Ovary (tissue), 9 donors: ENCODE results near the gene UNC5C. TPM values are rescaled to one million over a fixed set of nuclear protein-coding genes. Genes with fewer than 3 reads are reported as not detected.

ENCODE experiments used
- DNase-seq, 5 donors: peaks; one replicate each; pipeline ENCODE4 v3.0.0-alpha.2; 2019 to 2020
- H3K27ac ChIP-seq, 2 donors: fragments of 200-600 bp; one replicate each; pipeline versions ENCODE4 v1.5.1 to v1.8.0; 2019 to 2022
- H3K27me3 ChIP-seq: fragments of 200-600 bp; one replicate; pipeline ENCODE4 v1.8.0; 2022
- H3K36me3 ChIP-seq: fragments of 200-600 bp; sonication (generic); one replicate; pipeline ENCODE4 v1.5.1; 2019
- H3K4me1 ChIP-seq: one replicate; pipeline ENCODE4 v1.8.1; 2013; ENCODE audit warnings: mild to moderate bottlenecking, moderate library complexity; ENCODE audit not compliant: insufficient read depth
- H3K4me3 ChIP-seq: fragments of 200-600 bp; sonication (generic); one replicate; pipeline ENCODE4 v1.5.1; 2017
- H3K9me3 ChIP-seq, 2 donors: fragments of 200-600 bp in 1 of 2; sonication (generic) in 1 of 2; one replicate each; pipeline versions ENCODE4 v1.5.1 to v1.8.1; 2013 to 2019; ENCODE audit warnings: mild to moderate bottlenecking in 1 of 2, moderate library complexity in 1 of 2
- EP300 ChIP-seq: sonication (generic); formaldehyde crosslinking; IDR thresholded peaks from one replicate; pipeline ENCODE4 v1.6.1; 2017; ENCODE audit warnings: antibody characterized with exemption
- POLR2A ChIP-seq: fragments of 450-650 bp; IDR thresholded peaks from one replicate; pipeline ENCODE4 v1.6.1; 2017; ENCODE audit warnings: antibody characterized with exemption, mild to moderate bottlenecking, moderate library complexity
- WGBS, 3 donors: extraction: QIAGEN DNeasy Blood & Tissue Kit in 1 of 3; methylation state at CpG; one replicate each; pipeline versions ENCODE4 v1.1.5 to v1.1.7; 2013 to 2017; 5-methylcytosine and 5-hydroxymethylcytosine counted together
- intact Hi-C, 4 donors: fragments of 100-400 bp; cut with DNase I; formaldehyde crosslinking; loops; one replicate each; pipeline versions ENCODE4 v1.11.0 to v1.15.1; 2022 to 2023
- polyA plus RNA-seq, 2 donors: library from polyadenylated mRNA; stranded (reverse); fragments of 200-250 nt in 1 of 2; fragments of 350-450 nt in 1 of 2; fragmentation: Illumina TruSeq in 1 of 2; extraction: RNeasy Lipid Tissue Mini Kit (QIAGEN cat#74804) in 1 of 2; gene quantifications; one replicate each; pipeline ENCODE4 v1.2.3, GENCODE V29; 2013 to 2014
- total RNA-seq, 7 donors: library from RNA; depleted of rRNA in 2 of 7; stranded (reverse); fragments of >200 nt in 2 of 7; fragmentation: NEBNext Ultra II Directional in 3 of 7; extraction: Animal tissue kit (Norgen Biotek cat#: 25700) in 3 of 7; gene quantifications; one replicate each; pipeline versions ENCODE4 v1.1.0 to v1.2.4, GENCODE V29; 2016 to 2023
- TF ChIP-seq, protein P1 (sequence below), 3 donors: fragments of 450-650 bp in 2 of 3; fragments of 200-600 bp in 1 of 3; IDR thresholded peaks; one replicate each; pipeline versions ENCODE4 v1.5.1 to v1.8.0; 2016 to 2022; ENCODE audit warnings: antibody characterized with exemption in 3 of 3, mild to moderate bottlenecking in 1 of 3
- donor health status: DM: no; HTN: no; CAD: no; lungs with moderate emphysema.
- donor health status: DM: no; HTN: no; CAD: no.
- donor health status: Bipolar disorder and iron deficiency.
- donor health status: DM: yes; HTN: yes; CAD: no.
- donor health status: DM: no; HTN: no; CAD: no.
- donor health status: DM: yes; HTN: yes; CAD: no.

Gene UNC5C
- total and polyA plus RNA-seq, 9 donors = 1.8 to 9.4 (median 3.9) TPM

DNA sequence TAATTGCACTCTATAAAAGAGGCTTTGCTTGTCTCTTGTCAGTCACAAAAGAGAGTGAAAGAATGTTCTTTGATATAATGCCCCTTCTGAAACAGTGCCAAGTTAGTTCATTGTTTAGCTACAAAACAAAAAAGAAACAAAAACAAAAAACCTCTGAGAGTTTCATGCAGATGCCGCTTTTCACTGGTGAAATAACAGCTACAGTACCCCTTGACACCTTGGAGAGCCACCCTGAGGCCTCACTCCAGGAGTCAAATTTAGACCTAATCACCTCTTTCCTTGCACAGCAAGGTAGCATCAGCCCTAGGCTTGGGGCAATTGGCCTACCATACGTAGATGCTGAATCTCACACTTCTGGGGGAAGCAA, 185.2 kb downstream of the UNC5C start:
- intact Hi-C loops = loop anchor here in 1 of 4 donors (5.0 kb wide), 1 partner anchor 171 kb away; no protein-coding TSS in a partner anchor
- no peak overlapping the region for H3K27ac ChIP-seq
- H3K4me3 ChIP-seq = no peak overlapping the region
- TF ChIP-seq POLR2A (no peak), EP300 (no peak)
- TF ChIP-seq, protein P1, sequence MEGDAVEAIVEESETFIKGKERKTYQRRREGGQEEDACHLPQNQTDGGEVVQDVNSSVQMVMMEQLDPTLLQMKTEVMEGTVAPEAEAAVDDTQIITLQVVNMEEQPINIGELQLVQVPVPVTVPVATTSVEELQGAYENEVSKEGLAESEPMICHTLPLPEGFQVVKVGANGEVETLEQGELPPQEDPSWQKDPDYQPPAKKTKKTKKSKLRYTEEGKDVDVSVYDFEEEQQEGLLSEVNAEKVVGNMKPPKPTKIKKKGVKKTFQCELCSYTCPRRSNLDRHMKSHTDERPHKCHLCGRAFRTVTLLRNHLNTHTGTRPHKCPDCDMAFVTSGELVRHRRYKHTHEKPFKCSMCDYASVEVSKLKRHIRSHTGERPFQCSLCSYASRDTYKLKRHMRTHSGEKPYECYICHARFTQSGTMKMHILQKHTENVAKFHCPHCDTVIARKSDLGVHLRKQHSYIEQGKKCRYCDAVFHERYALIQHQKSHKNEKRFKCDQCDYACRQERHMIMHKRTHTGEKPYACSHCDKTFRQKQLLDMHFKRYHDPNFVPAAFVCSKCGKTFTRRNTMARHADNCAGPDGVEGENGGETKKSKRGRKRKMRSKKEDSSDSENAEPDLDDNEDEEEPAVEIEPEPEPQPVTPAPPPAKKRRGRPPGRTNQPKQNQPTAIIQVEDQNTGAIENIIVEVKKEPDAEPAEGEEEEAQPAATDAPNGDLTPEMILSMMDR (IDR thresholded peaks at IDR 0.05) = no peak
- WGBS, 3 donors = 60 to 82% (median 78%) methylated on average over 2 of the region's 2 CpGs
- peaks cover 3% of the 10 kb centered on the region for H3K4me1 ChIP-seq
- H3K36me3 ChIP-seq = no peaks in the 10 kb centered on the region
- H3K9me3 ChIP-seq = no peaks in the 10 kb centered on the region
- H3K27me3 ChIP-seq = no peaks in the 10 kb centered on the region
- no peak for DNase-seq

- H3K36me3 ChIP-seq = no peaks in the 10 kb centered on the region
- H3K4me1 ChIP-seq = peaks cover 3% of the 10 kb centered on the region
- H3K27me3 ChIP-seq = no peaks in the 10 kb centered on the region
- DNase-seq = peak; percentile 20 to 56 (median 39)
- intact Hi-C loops = loop anchor here in 1 of 4 donors (5.0 kb wide), 1 partner anchor 171 kb away; no protein-coding TSS in a partner anchor
- H3K27ac ChIP-seq = no peak overlapping the region
- TF ChIP-seq, protein P1 (IDR thresholded peaks at IDR 0.05) = peak in 1 of 3 donors; percentile 17
- TF ChIP-seq POLR2A (no peak), EP300 (no peak)
- no peaks in the 10 kb centered on the region for H3K9me3 ChIP-seq
- H3K4me3 ChIP-seq = no peak overlapping the region
- WGBS, 3 donors = 4 to 12% (median 9%) methylated on average over 7 of the region's 7 CpGs
Measured at GRCh38 chr4:95362906-95363558, 185.7 kb downstream of the UNC5C start.

DNA sequence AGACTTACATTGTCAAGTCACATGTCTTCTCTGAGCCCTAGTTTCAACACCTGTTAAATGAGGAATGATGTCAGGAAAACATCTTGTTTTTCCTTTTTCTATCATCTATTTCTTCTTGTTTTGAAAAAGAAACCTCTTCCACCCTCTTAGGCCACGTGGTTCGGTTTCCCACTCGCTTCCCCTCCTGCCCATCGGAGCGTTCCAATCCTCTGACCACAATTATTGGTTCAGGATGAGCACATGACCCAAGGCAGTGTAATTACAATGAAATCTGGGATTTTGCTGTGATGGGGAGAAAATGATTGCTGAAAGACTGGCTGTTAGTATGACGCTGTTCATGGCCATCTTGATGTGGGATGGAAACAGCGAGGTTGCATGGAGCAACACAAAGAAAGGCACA, 186.7 kb downstream of the UNC5C start:
- Histone ChIP-seq H3K9me3 (no peaks in the 10 kb centered on the region), H3K36me3 (no peaks in the 10 kb centered on the region), H3K4me3 (no peak overlapping the region), H3K27me3 (no peaks in the 10 kb centered on the region), H3K27ac (no peak overlapping the region), H3K4me1 (peaks cover 3% of the 10 kb centered on the region)
- intact Hi-C loops = loop anchor here in 1 of 4 donors (5.0 kb wide), 1 partner anchor 170 kb away; no protein-coding TSS in a partner anchor
- TF ChIP-seq POLR2A (no peak), EP300 (no peak)
- TF ChIP-seq, protein P1 (IDR thresholded peaks at IDR 0.05) = no peak
- 90 to 93% (median 91%) methylated on average over 7 of the region's 7 CpGs for WGBS, 3 donors
- DNase-seq = no peak

DNA sequence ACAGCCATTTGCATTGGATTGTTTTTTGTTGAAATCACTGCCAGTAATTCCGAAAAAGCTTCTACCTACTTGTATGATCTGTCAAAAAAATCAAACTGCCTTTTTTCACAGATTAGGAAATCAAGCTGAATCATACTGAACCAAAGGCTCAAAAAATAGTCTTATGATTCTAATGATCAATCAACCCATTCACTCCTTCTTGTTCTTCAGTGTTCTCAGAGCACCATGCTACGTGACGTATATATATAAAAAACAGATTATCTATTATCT, 187.1 kb downstream of the UNC5C start:
- H3K27ac ChIP-seq = no peak overlapping the region
- intact Hi-C loops = loop anchor here in 1 of 4 donors (5.0 kb wide), 1 partner anchor 169 kb away; no protein-coding TSS in a partner anchor

More for the DNA sequence above, 187.1 kb downstream of the UNC5C start:
- TF ChIP-seq POLR2A (no peak), EP300 (no peak)
- TF ChIP-seq, protein P1 (IDR thresholded peaks at IDR 0.05) = no peak
- no peak for DNase-seq
- Histone ChIP-seq H3K27me3 (no peaks in the 10 kb centered on the region), H3K4me1 (peaks cover 3% of the 10 kb centered on the region), H3K4me3 (no peak overlapping the region), H3K36me3 (no peaks in the 10 kb centered on the region), H3K9me3 (no peaks in the 10 kb centered on the region)
- 84 to 96% (median 94%) methylated on average over 3 of the region's 3 CpGs for WGBS, 3 donors
